HG03175 (cell line): ENCODE measurements around the gene SP2.
A peak's percentile ranks its signal among the peaks of the same experiment; 100 is the strongest.

ENCODE experiments used
- ATAC-seq: cut with Tn5 transposase; IDR thresholded peaks from one replicate; pipeline ENCODE4 v1.9.1; 2021; ENCODE audit warnings: mild to moderate bottlenecking, moderate library complexity; ENCODE audit not compliant: unreplicated experiment

The SP2 gene

GRCh38 chr17:47888293-47888692 lies 7.7 kb upstream of the SP2 start:
- ATAC-seq = no peak

GRCh38 chr17:47889734-47890529 lies 6.1 kb upstream of the SP2 start:
- peak; percentile 78 for ATAC-seq

- ATAC-seq = no peak
Measured at GRCh38 chr17:47891545-47892088, 4.4 kb upstream of the SP2 start.

DNA sequence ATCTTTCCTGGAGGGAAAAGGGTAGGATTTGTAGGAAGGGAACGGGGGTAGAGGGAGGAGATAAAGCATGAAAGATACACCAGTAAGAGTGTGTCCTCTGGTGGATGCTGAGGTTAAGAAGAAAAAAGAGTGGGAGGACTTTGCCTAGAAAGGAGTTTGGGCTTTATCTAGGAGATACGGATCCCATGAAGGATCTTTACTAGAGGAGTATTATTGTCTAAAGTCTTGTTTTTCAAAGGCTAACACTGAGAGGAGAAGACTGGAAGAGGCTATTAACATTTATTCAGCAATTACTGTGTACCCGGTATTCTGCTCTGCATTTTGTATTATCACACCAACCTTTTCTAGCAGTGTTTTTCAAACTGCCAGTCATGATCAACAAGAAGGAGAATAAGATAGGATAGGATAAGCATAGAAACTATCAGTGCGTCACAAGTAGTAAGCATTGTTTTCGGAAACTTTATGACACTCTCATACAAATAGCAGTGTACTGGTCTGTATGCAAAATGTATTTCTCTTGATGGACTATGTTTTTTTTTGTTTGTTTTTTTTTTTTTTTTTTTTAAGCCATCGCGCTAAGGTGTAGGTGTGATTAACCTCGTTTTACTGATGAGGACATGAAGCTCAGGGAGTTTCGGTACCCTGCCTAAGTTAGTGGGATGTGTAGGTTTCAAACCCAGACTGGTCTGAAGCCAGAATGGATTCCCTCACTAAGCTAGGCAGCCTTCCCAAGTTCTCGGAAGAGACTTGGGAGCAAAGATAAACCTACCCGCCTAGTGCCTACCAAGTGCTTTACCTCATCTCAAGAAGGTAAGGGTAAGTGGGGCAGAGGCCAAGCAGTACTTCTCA lies 1.3 kb upstream of the SP2 start:
- no peak for ATAC-seq

DNA sequence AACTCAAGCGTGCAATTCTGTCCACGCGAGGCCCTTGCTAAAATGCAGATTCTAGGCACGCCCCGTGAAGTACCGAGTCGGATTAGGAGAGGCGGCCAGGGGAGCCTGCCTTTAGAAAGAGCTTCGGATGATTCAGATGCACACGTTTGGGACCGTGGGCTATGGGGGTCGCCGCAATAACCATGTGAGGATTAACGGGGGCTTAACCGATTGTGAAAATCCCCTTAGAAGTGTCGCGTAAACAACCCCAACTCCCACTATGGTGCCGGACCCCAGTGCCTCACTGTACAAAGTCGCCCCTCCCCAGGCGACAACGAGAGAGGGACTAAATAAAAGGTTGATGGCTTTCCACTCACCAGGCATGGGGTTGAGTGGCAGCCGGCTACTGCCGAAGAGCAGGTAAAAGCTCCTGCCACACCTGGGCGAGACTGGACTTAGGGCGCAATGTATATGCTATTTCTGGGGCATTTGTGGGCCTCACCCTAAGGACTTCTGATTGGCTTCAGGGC lies 635 bp upstream of the SP2 start:
- no peak for ATAC-seq

- no peak for ATAC-seq
Measured at GRCh38 chr17:47896672-47897490, 845 bp downstream of the SP2 start.

DNA sequence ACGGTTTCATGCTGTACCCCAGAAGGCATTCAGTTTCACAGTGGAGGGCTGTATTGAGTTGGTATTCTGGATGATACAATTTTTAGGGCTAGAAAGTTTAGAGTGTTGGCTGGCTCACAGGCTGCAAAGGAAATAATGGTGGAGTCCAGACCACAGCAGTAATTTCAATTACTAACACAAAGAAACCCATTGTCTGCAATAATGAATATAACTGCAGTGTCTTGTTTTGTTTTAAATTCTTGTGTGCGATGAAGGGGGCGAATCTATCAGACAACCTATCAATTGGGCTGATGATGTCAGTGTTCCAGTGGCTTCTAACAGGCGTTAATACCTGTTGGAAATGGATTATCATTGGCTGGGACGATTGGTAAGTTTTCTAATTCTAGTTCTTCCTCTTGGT lies 1.5 kb downstream of the SP2 start:
- no peak for ATAC-seq

GRCh38 chr17:47898241-47898640 lies 2.2 kb downstream of the SP2 start:
- ATAC-seq = no peak

GRCh38 chr17:47899643-47900042 lies 3.6 kb downstream of the SP2 start:
- no peak for ATAC-seq

DNA sequence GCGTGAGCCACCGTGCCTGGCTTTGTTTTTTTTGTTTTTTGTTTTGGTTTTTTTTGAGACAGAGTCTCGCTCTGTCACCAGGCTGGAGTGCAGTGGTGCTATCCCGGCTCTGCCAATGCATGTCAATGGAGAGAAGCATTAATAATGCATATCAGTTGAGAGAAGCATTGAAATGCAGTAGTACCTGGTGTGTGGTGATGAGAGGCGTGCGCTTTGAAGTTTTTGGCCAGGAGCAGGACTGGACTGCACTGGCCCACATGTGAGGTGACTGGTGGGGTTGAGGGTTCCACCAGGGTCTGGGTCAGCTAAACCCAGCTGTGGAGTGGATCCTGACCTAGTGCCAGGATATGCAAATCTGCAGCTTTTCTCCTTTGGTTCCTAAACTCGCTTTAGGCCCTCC lies 5.4 kb downstream of the SP2 start:
- ATAC-seq = no peak

- ATAC-seq = no peak
Measured at GRCh38 chr17:47902039-47902744, 6.2 kb downstream of the SP2 start.

DNA sequence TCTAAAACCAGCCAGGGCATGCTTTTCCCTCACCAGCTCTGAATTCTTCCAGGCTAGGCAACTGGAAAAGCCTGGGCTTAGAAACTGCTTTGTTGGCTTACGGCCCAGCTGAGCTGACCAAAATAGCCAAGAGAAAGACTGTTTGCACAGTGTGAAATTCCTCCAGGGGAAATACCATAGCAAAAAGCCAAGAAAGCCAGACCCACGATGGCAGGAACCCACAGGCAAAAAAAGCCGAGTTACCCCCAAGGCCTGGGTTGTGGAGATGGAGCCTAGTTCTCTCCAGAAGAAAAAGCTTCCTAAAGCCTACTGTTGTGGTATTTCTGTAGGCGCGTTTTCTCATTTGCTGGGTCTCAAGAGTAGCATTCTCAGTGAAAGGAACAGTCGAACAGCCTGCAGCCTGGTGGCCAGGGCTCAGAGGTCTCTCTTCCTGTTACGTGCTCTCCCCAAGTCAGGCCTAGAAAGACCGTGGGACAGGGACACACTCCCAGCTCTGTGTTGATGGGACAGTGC lies 9.2 kb downstream of the SP2 start:
- ATAC-seq = no peak

DNA sequence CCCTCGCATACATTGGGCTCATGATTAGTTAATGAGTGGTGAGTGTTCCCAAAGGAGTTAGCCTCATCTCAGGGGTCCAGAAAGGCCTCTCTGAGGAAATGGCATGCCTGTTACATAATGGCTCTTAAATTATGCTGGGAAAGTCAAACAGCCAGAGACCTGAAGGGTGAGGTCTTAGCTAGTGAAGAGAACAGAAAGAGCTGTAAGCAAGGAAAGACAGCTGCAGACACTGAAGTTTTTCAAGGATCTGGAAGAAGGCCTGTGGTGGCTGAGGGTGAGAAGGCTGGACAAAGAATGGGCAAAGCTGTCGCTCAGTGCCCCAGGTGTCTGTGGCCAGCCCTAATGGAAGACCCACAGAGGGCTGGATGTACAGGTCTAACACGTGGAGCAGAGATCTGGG lies 10.4 kb downstream of the SP2 start:
- no peak for ATAC-seq

DNA sequence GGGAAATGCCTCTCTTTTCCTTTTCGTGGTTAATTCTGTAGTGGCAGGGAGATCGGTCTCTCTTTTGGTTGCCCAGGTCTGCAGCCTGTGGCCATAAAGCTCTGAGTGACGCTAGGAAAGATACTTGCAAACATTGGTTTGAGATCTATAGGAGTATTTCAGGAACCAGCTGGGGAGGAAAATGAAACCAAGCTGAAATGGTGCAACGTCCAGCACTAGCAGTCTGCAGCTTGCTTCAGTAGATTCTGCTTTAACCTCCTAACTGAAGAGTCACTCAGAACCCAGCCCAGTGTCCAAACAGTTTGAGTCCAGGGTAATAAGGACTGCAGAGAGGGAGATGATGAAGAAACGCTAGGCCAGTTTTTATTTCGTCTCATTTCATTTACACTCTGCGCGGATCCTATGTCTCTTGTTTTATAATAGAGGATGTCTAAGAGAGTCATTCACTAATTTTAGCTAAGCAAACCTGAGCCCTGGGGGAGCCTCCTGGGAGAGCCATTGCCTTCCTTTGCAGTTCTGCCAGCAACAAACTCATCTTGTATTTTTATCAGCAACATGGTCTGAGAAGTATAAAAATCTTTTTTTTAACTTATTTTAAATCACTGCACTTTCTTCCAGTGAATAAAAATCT lies 12.0 kb downstream of the SP2 start:
- no peak for ATAC-seq

DNA sequence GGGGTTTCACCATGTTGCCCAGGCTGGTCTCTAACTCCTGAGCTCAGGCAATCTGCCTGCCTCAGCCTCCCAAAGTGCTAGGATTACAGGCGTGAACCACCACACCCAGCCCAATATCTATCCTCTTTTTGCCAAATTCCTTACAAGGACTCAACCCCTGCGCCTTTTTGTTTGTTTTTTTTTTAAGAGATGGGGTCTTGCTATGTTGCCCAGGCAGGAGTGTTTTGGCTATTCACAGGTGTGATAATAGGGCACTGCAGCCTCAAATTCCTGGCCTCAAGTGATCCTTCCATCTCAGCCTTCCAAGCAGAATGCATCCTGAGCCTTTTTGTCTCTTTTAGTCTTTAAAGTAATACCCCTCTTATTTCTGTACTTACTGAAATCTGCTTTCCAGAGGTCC lies 17.0 kb downstream of the SP2 start:
- ATAC-seq = no peak

DNA sequence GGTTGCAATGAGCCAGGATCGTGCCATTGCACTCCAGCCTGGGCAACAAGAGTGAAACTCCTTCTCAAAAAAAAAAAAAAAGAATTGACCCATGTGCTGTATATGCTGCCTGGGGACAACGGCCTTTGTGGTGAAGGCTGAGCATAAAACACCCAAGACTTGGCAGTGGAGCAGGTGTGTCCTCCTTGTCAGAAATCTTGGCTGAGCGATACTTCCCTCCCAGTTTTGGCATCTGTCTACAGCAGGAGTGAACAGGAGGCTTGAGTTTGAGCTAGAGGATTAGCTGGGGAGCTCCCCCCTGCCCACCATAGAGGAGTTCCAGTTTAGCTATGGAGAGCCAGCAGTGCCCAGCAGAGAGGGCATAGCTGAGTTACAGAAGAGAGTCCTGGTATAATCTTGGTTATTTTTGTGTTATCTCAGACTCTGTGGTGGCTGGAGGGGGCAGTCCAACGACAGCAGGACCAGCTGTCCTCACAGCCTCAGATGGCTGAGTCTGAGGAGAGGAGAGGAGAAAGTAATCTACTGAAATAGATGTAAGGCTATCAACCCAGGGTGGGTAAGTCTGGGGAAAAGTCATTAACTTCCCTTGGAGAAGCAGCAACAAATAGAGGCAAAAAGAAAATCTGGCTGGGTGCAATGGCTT lies 18.4 kb downstream of the SP2 start:
- ATAC-seq = no peak

- ATAC-seq = no peak
Measured at GRCh38 chr17:47915776-47916398, 19.9 kb downstream of the SP2 start.

- no peak for ATAC-seq
Measured at GRCh38 chr17:47916489-47917208, 20.6 kb downstream of the SP2 start.
